ENCODE measurements around the gene ICAM1. TPM values are rescaled to one million over a fixed set of nuclear protein-coding genes. Genes with fewer than 3 reads are reported as not detected.

The ICAM1 gene
- total and polyA plus RNA-seq, 10 of the 15 experiments (the other 5 are each of a cell fraction or from before 2014, with no cell fraction given), result 7.6 to 115 (median 60.2) TPM

GRCh38 chr19:10321874-10322835 is 51.2 kb downstream of the ICAM1 start:
- no TSS peak for BruUV-seq (replicated peaks)
- Histone ChIP-seq H3K27me3 (replicated peaks in 1 of 2; ENCODE audit: control insufficient read depth in 2 of 2, insufficient read depth in 2 of 2, low read length in 1 of 2) (no peaks in the 10 kb centered on the region), H3K4me3 (no peak overlapping the region), H3K9me3 (replicated peaks; ENCODE audit: control insufficient read depth, insufficient read depth, low read length) (no peaks in the 10 kb centered on the region), H3K79me2 (ENCODE audit: control insufficient read depth, insufficient read depth, low read length) (no peaks in the 10 kb centered on the region), H3K4me2 (ENCODE audit: control insufficient read depth, insufficient read depth) (no peak overlapping the region), H3K9ac (ENCODE audit: control insufficient read depth, insufficient read depth, low read length) (no peak overlapping the region), H4K20me1 (ENCODE audit: control insufficient read depth, insufficient read depth) (no peaks in the 10 kb centered on the region), H3K27ac (ENCODE audit: control insufficient read depth, insufficient read depth) (no peak overlapping the region), H3K4me1 (ENCODE audit: control insufficient read depth, insufficient read depth, low read length) (no peaks in the 10 kb centered on the region), H3K36me3 (ENCODE audit: control insufficient read depth in 2 of 2, insufficient read depth in 2 of 2, low read length in 1 of 2) (peaks cover 5 to 46% of the 10 kb centered on the region in 2 experiments; a peak in 3 of 4 replicates), H2AFZ (ENCODE audit: control insufficient read depth, low read depth, low read length) (no peak overlapping the region)
- FAIRE-seq (no peak), DNase-seq (ENCODE audit: low read depth, low spot score) (no peak), ATAC-seq (no peak)
- TF ChIP-seq POLR2A (IDR thresholded peaks at IDR 0.05; ENCODE audit: low read depth, low read length) (0 out of 2 replicates have a peak, but pooled peaks have one; percentile 15), IKZF1 (conservative IDR thresholded peaks at IDR 0.05) (no peak), JUNB (IDR thresholded peaks at IDR 0.05) (no peak), NFYB (IDR thresholded peaks at IDR 0.05; ENCODE audit: insufficient read depth, low read depth, low read length) (no peak), BCL3 (IDR thresholded peaks at IDR 0.05; ENCODE audit: borderline replicate concordance, insufficient read depth, low read depth, low read length, poor library complexity, severe bottlenecking) (no peak), POLR2AphosphoS5 (IDR thresholded peaks at IDR 0.05; ENCODE audit: low read length) (0 out of 2 replicates have a peak, but pooled peaks have one; percentile 62)
- 90% methylated on average over 19 of the region's 19 CpGs for WGBS (ENCODE audit: insufficient coverage, insufficient replicate concordance, low lambda C conversion rate, missing lambda C conversion rate)
- ChIA-PET SMC1A (ENCODE audit: uncharacterized antibody, unreplicated experiment) (no interaction called here), CTCF (no interaction called here), POLR2A (no interaction called here), RAD21 (ENCODE audit: unreplicated experiment) (no interaction called here)
- in situ Hi-C loops (cut with MboI) (no loop called here), intact Hi-C loops (cut with micrococcal nuclease; ENCODE audit: unreplicated experiment) (no loop called here)

Data from GM12878 (cell line).